ENCODE measurements around the gene FGFR2. TPM values are rescaled to one million over a fixed set of nuclear protein-coding genes. Genes with fewer than 3 reads are reported as not detected.

FGFR2 gene
- total RNA-seq, 1 donor from 2014 or later: 4.4 TPM

GRCh38 chr10:121578298-121578697, 19.9 kb downstream of the FGFR2 start:
- no peak overlapping the region for H3K4me3 ChIP-seq
- intact Hi-C loops (cut with DNase I): no loop called here
- H3K36me3 ChIP-seq: no peaks in the 10 kb centered on the region
- H3K9me3 ChIP-seq: no peaks in the 10 kb centered on the region
- no peaks in the 10 kb centered on the region for H3K4me1 ChIP-seq
- no peak for TF ChIP-seq CTCF (IDR thresholded peaks at IDR 0.05)
- H3K27ac ChIP-seq: no peak overlapping the region
- no peaks in the 10 kb centered on the region for H3K27me3 ChIP-seq
- DNase-seq (ENCODE audit: low spot score in 2 of 2): no peak

- no peak for DNase-seq (ENCODE audit: low spot score in 2 of 2)
- no peak for TF ChIP-seq CTCF (IDR thresholded peaks at IDR 0.05)
- intact Hi-C loops (cut with DNase I): no loop called here
- Histone ChIP-seq H3K9me3 (no peaks in the 10 kb centered on the region), H3K36me3 (no peaks in the 10 kb centered on the region), H3K27ac (no peak overlapping the region), H3K27me3 (no peaks in the 10 kb centered on the region), H3K4me1 (no peaks in the 10 kb centered on the region), H3K4me3 (no peak overlapping the region)
Measured at GRCh38 chr10:121577568-121577967, 20.7 kb downstream of the FGFR2 start.

DNA sequence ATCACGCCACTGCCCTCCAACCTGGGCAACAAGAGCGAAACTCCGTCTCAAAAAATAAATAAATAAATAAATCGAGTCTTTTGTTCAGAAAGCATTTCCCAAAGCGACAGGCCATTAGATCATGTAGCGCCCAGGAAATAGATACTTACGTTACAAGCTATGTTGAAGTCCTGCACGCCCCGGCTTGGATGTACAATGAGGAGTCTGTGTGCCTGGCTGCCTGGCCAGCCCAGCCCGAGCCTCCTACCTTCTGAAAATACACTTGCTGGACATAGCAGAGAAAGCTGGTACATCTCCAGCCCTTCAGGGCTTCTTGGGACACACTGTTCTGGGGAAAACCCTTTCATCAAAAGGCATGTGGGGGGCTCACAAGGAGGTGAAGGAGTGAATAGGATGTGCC, 22.1 kb downstream of the FGFR2 start:
- no peak for DNase-seq (ENCODE audit: low spot score in 2 of 2)
- TF ChIP-seq CTCF (IDR thresholded peaks at IDR 0.05): no peak
- Histone ChIP-seq H3K36me3 (no peaks in the 10 kb centered on the region), H3K27ac (no peak overlapping the region), H3K9me3 (no peaks in the 10 kb centered on the region), H3K4me3 (no peak overlapping the region), H3K4me1 (no peaks in the 10 kb centered on the region), H3K27me3 (no peaks in the 10 kb centered on the region)
- intact Hi-C loops (cut with DNase I): no loop called here

- no peaks in the 10 kb centered on the region for H3K27me3 ChIP-seq
- DNase-seq (ENCODE audit: low spot score in 2 of 2): no peak
- H3K9me3 ChIP-seq: no peaks in the 10 kb centered on the region
- no peaks in the 10 kb centered on the region for H3K4me1 ChIP-seq
- H3K4me3 ChIP-seq: no peak overlapping the region
- no peak for TF ChIP-seq CTCF (IDR thresholded peaks at IDR 0.05)
- H3K27ac ChIP-seq: no peak overlapping the region
- no peaks in the 10 kb centered on the region for H3K36me3 ChIP-seq
- intact Hi-C loops (cut with DNase I): no loop called here
Measured at GRCh38 chr10:121574519-121575166, 23.6 kb downstream of the FGFR2 start.

DNA sequence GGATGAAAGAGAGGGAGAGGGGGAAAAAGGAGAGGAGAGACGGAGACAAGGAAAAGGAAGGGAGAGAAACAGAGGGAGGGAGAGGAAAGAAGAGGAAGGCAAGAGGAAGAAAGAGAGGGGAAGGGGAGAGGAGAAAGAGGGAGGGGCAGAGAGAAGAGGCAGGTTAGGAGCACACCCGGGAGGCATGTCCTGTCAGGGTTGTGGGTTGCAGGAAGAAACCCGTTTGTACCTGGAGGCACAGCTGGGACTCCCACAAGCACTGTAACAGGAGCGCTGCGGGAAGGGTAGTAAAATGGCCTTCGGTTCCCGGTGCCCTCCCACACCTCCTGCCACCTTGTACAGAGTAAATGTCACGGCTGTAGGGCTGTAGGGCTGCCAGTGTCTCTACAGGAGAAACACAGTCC, 24.7 kb downstream of the FGFR2 start:
- no peak overlapping the region for H3K27ac ChIP-seq
- intact Hi-C loops (cut with DNase I): no loop called here
- DNase-seq (ENCODE audit: low spot score in 2 of 2): no peak
- no peaks in the 10 kb centered on the region for H3K4me1 ChIP-seq
- TF ChIP-seq CTCF (IDR thresholded peaks at IDR 0.05): no peak
- no peaks in the 10 kb centered on the region for H3K27me3 ChIP-seq
- H3K9me3 ChIP-seq: no peaks in the 10 kb centered on the region
- H3K36me3 ChIP-seq: no peaks in the 10 kb centered on the region
- H3K4me3 ChIP-seq: no peak overlapping the region

Data from ascending aorta (tissue), 2 donors.